ENCODE results near the gene MALSU1. TPM values are rescaled to one million over a fixed set of nuclear protein-coding genes. Genes with fewer than 3 reads are reported as not detected.

Gene MALSU1
- 10 to 100 TPM; 43.0 to 86.7 (median 63.3) TPM for total RNA-seq

DNA sequence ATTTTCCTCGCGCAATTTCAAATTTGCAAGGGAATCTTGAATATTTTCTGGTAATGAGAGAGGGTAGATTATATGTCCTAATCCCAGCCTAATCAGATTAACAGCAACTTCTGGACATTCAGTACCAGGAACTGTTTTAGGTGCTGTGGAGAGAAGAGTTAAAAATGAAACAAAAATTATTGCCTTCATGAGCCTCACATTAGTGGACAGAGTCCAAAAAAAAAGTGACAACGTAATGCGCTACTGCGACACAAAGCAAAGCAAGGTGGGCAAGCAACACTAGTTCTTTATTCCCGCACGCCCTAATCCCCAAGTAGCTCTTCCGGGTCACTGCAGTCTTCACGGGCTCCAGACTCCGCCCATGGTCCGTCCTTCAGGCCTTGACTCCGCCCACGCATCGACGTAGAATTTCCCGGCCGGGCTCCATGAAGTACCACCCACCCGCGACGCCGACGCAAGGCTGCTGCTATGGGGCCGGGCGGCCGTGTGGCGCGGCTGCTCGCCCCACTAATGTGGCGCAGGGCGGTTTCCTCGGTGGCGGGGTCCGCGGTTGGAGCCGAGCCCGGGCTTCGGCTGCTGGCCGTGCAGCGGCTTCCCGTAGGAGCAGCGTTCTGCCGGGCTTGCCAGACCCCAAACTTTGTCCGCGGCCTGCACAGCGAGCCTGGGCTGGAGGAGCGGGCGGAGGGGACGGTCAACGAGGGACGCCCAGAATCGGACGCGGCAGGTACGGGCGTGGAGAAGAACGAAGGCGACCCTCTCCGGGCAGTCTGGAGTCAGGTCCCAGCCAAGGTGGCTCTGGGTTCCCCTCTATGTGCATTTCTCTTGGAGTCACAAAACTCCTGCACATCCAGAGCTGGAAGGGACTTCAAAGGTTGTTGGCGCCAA is at the start of gene MALSU1:
Gene MALSU1, plus strand, starts transcription at position 455 of the 885 bp plus-strand sequence. Its CDS starts 14 bp downstream, at position 469.
- H3K27ac ChIP-seq: peak within 1 kb of the TSS; percentile 85 to 90 (median 88)
- no peaks in the 10 kb centered on the region for H3K9me3 ChIP-seq
- H3K4me3 ChIP-seq: peak within 1 kb of the TSS; percentile 83 to 98
- peaks cover 0 to 28% of the 10 kb centered on the region in 2 donors for H3K36me3 ChIP-seq
- peaks cover 4% of the 10 kb centered on the region for H3K27me3 ChIP-seq
- H3K4me1 ChIP-seq: peaks cover 4 to 57% (median 14%) of the 10 kb centered on the region in 3 donors
- 5 to 13% methylated on average over 6 to 18 of the region's 59 CpGs for WGBS, 2 donors (ENCODE audit: low coverage in 1 of 2)
- ATAC-seq: peak; percentile 99
- TF ChIP-seq POLR2A (IDR thresholded peaks at IDR 0.05) (peak; percentile 79 to 83), EP300 (IDR thresholded peaks at IDR 0.05) (no peak), POLR2AphosphoS5 (IDR thresholded peaks at IDR 0.05) (peak; percentile 97)
- TF ChIP-seq, protein P1, sequence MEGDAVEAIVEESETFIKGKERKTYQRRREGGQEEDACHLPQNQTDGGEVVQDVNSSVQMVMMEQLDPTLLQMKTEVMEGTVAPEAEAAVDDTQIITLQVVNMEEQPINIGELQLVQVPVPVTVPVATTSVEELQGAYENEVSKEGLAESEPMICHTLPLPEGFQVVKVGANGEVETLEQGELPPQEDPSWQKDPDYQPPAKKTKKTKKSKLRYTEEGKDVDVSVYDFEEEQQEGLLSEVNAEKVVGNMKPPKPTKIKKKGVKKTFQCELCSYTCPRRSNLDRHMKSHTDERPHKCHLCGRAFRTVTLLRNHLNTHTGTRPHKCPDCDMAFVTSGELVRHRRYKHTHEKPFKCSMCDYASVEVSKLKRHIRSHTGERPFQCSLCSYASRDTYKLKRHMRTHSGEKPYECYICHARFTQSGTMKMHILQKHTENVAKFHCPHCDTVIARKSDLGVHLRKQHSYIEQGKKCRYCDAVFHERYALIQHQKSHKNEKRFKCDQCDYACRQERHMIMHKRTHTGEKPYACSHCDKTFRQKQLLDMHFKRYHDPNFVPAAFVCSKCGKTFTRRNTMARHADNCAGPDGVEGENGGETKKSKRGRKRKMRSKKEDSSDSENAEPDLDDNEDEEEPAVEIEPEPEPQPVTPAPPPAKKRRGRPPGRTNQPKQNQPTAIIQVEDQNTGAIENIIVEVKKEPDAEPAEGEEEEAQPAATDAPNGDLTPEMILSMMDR (IDR thresholded peaks at IDR 0.05): peak in 1 of 4 experiments; percentile 8

DNA sequence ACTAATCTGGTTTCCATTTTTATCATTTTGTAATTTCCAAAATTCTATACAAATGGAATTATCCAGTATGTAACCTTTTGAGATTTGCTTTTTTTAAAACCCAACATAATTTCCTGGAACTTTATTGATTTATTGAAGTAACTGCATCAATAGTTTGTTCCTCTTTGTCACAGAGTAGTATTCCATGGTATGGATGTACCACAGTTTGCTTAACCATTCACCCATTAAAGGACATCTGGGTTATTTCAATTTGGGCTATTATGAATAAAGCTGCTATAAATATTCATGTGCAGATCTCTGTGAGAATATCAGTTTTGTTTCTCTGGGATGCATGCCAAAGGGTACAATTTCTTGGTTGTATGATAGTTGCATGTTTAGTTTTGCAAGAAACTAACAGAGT is 49.7 kb upstream of the MALSU1 start:
- Histone ChIP-seq H3K9me3 (peaks cover 0 to 7% (median 0%) of the 10 kb centered on the region in 3 donors), H3K27me3 (peaks cover 22% of the 10 kb centered on the region), H3K27ac (no peak overlapping the region), H3K4me1 (peaks cover 0 to 41% (median 0%) of the 10 kb centered on the region in 3 donors), H3K4me3 (no peak overlapping the region), H3K36me3 (peaks cover 0 to 13% of the 10 kb centered on the region in 2 donors)
- TF ChIP-seq, protein P1 (IDR thresholded peaks at IDR 0.05): no peak
- TF ChIP-seq POLR2A (IDR thresholded peaks at IDR 0.05): no peak
- no peak for TF ChIP-seq POLR2AphosphoS5 (IDR thresholded peaks at IDR 0.05)
- TF ChIP-seq EP300 (IDR thresholded peaks at IDR 0.05): no peak
- no peak for ATAC-seq

DNA sequence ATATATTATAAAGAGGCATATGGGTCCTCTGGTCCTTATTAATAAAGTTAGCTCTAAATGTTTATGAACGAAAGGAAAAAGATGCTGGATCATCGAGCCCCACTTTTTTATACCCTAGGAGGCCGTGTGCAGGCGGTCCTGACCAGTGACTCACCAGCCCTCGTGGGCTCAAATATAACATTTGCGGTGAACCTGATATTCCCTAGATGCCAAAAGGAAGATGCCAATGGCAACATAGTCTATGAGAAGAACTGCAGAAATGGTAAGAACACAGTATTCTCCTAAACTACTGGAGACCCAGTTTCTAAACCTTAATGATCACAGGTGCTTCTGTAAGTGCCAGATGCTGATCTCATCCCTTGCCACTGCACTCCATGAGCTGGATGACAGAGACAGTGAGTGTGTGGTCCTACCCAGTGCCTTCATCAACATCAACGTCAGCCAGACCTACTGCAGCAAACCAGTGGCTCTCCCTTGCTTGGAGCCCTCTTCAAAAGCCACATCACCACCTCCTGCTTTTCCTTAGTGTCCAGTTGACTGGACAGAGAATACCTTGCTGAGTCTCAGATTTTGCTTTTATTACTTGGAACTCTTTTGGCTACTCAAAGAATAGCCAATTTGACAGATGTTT is 45.0 kb upstream of the MALSU1 start:
- peaks cover 0 to 7% (median 0%) of the 10 kb centered on the region in 3 donors for H3K9me3 ChIP-seq
- H3K4me3 ChIP-seq: no peak overlapping the region
- no peak for TF ChIP-seq POLR2AphosphoS5 (IDR thresholded peaks at IDR 0.05)
- H3K27ac ChIP-seq: no peak overlapping the region
- peaks cover 0 to 40% of the 10 kb centered on the region in 2 donors for H3K36me3 ChIP-seq
- peaks cover 2% of the 10 kb centered on the region for H3K27me3 ChIP-seq
- H3K4me1 ChIP-seq: peaks cover 0 to 4% (median 0%) of the 10 kb centered on the region in 3 donors
- WGBS, 2 donors (ENCODE audit: low coverage in 1 of 2): 81 to 91% methylated on average over 5 to 7 of the region's 7 CpGs
- no peak for ATAC-seq

DNA sequence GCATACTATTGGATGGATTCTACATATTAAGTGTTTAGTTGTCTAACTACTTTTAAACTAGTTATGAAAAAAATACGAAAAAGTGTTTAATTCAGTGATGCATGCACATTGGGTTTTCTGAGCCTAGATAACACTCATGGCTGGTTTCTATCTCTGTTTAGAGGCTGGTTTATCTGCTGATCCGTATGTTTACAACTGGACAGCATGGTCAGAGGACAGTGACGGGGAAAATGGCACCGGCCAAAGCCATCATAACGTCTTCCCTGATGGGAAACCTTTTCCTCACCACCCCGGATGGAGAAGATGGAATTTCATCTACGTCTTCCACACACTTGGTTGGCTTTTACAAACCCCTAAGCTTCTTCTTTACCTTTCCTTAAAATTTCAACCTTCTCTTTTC is 42.4 kb upstream of the MALSU1 start:
- TF ChIP-seq POLR2A (IDR thresholded peaks at IDR 0.05): no peak
- TF ChIP-seq, protein P1 (IDR thresholded peaks at IDR 0.05): no peak
- TF ChIP-seq POLR2AphosphoS5 (IDR thresholded peaks at IDR 0.05): no peak
- TF ChIP-seq EP300 (IDR thresholded peaks at IDR 0.05): no peak
- no peak for ATAC-seq
- WGBS, 2 donors (ENCODE audit: low coverage in 1 of 2): 76 to 78% methylated on average over 7 of the region's 7 CpGs
- H3K27me3 ChIP-seq: no peaks in the 10 kb centered on the region
- no peak overlapping the region for H3K4me3 ChIP-seq
- H3K9me3 ChIP-seq: peaks cover 0 to 2% (median 0%) of the 10 kb centered on the region in 3 donors
- no peak overlapping the region for H3K27ac ChIP-seq
- peaks cover 0 to 62% of the 10 kb centered on the region in 2 donors for H3K36me3 ChIP-seq
- no peaks in the 10 kb centered on the region for H3K4me1 ChIP-seq

DNA sequence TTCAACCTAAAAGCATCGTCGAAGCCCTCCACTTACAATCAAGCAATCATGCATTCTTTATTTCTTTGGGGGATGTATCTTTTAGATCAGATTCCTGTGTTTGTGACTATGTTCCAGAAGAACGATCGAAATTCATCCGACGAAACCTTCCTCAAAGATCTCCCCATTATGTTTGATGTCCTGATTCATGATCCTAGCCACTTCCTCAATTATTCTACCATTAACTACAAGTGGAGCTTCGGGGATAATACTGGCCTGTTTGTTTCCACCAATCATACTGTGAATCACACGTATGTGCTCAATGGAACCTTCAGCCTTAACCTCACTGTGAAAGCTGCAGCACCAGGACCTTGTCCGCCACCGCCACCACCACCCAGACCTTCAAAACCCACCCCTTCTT is 38.8 kb upstream of the MALSU1 start:
- WGBS, 2 donors (ENCODE audit: low coverage in 1 of 2): 76 to 83% methylated on average over 10 of the region's 10 CpGs
- Histone ChIP-seq H3K27ac (no peak overlapping the region), H3K4me3 (no peak overlapping the region), H3K4me1 (no peaks in the 10 kb centered on the region), H3K27me3 (no peaks in the 10 kb centered on the region), H3K36me3 (peaks cover 0 to 40% of the 10 kb centered on the region in 2 donors), H3K9me3 (no peaks in the 10 kb centered on the region)
- no peak for ATAC-seq
- TF ChIP-seq, protein P1 (IDR thresholded peaks at IDR 0.05): no peak
- TF ChIP-seq POLR2AphosphoS5 (IDR thresholded peaks at IDR 0.05) (no peak), POLR2A (IDR thresholded peaks at IDR 0.05) (no peak), EP300 (IDR thresholded peaks at IDR 0.05) (no peak)

All from gastroesophageal sphincter (tissue), 4 donors.